ENCODE measurements around the gene FHIT. TPM values are rescaled to one million over a fixed set of nuclear protein-coding genes. Genes with fewer than 3 reads are reported as not detected.

The FHIT gene
- total RNA-seq, 2 donors from 2014 or later = 10.4 to 15.8 TPM

DNA sequence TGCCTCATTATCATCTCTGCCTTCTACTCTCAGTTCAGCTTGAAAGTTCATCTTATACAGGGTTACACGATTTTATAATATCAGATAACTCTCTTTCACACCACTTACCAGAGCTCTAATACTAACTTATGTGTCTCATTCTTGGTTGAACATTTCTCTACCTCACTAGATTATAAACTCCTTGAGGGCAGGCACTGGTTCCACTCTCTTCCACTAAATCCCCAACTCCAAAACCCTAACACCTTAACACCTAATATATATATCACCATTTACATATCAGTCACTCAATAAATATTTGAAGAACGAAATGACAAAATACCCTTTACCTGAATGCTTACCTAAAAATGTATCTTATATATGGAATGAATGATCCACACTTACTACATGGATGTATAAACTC is 977.2 kb downstream of the FHIT start:
- TF ChIP-seq, protein P1, sequence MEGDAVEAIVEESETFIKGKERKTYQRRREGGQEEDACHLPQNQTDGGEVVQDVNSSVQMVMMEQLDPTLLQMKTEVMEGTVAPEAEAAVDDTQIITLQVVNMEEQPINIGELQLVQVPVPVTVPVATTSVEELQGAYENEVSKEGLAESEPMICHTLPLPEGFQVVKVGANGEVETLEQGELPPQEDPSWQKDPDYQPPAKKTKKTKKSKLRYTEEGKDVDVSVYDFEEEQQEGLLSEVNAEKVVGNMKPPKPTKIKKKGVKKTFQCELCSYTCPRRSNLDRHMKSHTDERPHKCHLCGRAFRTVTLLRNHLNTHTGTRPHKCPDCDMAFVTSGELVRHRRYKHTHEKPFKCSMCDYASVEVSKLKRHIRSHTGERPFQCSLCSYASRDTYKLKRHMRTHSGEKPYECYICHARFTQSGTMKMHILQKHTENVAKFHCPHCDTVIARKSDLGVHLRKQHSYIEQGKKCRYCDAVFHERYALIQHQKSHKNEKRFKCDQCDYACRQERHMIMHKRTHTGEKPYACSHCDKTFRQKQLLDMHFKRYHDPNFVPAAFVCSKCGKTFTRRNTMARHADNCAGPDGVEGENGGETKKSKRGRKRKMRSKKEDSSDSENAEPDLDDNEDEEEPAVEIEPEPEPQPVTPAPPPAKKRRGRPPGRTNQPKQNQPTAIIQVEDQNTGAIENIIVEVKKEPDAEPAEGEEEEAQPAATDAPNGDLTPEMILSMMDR (IDR thresholded peaks at IDR 0.05) = no peak
- TF ChIP-seq POLR2A (IDR thresholded peaks at IDR 0.05) = no peak
- intact Hi-C loops (cut with DNase I) = no loop called here
- Histone ChIP-seq H3K4me1 (no peaks in the 10 kb centered on the region), H3K9me3 (no peaks in the 10 kb centered on the region), H3K4me3 (no peak overlapping the region), H3K27me3 (no peaks in the 10 kb centered on the region), H3K36me3 (replicated peaks in 1 of 2; ENCODE audit: insufficient read depth in 1 of 2, low read depth in 2 of 2) (no peaks in the 10 kb centered on the region), H3K27ac (no peak overlapping the region)
- 81 to 82% methylated on average over 2 of the region's 2 CpGs for WGBS, 2 donors
- ATAC-seq (no peak), DNase-seq (no peak)

DNA sequence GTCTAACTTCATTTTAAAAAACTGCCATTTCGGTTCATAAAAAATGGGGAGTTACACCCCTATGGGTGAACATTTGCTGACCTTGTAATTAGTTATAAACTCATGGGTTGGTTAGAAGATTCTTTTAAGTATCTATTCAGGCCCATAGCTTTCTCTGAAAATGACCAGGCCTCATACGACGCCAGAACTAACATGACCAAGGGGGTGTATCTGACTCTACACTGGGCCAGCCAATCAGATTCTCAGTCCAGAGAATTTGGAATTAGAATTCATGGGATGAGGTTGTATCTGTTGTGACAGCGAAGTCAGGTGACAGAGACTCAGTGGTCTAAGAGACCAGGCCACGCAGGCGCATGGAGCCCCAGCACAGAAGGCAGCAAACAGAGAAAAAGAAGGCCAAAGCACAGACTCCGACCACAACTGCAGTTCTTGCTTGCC is 981.4 kb downstream of the FHIT start:
- no peaks in the 10 kb centered on the region for H3K27me3 ChIP-seq
- no peaks in the 10 kb centered on the region for H3K4me1 ChIP-seq
- no peak for DNase-seq
- no peaks in the 10 kb centered on the region for H3K9me3 ChIP-seq
- no peak for TF ChIP-seq POLR2A (IDR thresholded peaks at IDR 0.05)
- TF ChIP-seq, protein P1 (IDR thresholded peaks at IDR 0.05) = no peak
- intact Hi-C loops (cut with DNase I) = no loop called here
- H3K4me3 ChIP-seq = no peak overlapping the region
- 85 to 96% methylated on average over 7 of the region's 7 CpGs for WGBS, 2 donors
- H3K36me3 ChIP-seq (replicated peaks in 1 of 2; ENCODE audit: insufficient read depth in 1 of 2, low read depth in 2 of 2) = no peaks in the 10 kb centered on the region
- no peak overlapping the region for H3K27ac ChIP-seq
- no peak for ATAC-seq

DNA sequence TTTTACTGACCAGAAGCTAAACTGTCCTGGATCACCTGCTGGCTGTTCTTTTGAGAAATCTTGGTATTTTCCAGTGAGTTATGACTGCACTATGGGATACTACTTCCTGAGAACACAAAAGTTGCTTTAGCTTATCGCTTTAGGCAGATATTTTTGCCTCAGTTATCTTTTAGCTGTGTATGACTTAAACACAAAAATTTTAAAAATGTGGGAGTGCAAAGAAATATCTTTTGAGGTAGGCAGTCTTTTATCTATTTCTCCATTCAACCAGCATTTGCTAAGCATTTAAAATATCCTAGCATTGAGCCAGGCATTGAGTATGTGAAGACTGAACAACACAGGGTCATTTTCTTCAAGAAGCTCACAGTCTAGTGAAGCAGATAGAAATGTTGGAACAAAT is 981.9 kb downstream of the FHIT start:
- intact Hi-C loops (cut with DNase I) = no loop called here
- Histone ChIP-seq H3K27me3 (no peaks in the 10 kb centered on the region), H3K4me1 (no peaks in the 10 kb centered on the region), H3K4me3 (no peak overlapping the region), H3K9me3 (no peaks in the 10 kb centered on the region), H3K27ac (no peak overlapping the region), H3K36me3 (replicated peaks in 1 of 2; ENCODE audit: insufficient read depth in 1 of 2, low read depth in 2 of 2) (no peaks in the 10 kb centered on the region)
- ATAC-seq = no peak
- DNase-seq = no peak
- WGBS, 2 donors = 87 to 100% methylated on average over 1 of the region's 1 CpG
- TF ChIP-seq, protein P1 (IDR thresholded peaks at IDR 0.05) = no peak
- TF ChIP-seq POLR2A (IDR thresholded peaks at IDR 0.05) = no peak

DNA sequence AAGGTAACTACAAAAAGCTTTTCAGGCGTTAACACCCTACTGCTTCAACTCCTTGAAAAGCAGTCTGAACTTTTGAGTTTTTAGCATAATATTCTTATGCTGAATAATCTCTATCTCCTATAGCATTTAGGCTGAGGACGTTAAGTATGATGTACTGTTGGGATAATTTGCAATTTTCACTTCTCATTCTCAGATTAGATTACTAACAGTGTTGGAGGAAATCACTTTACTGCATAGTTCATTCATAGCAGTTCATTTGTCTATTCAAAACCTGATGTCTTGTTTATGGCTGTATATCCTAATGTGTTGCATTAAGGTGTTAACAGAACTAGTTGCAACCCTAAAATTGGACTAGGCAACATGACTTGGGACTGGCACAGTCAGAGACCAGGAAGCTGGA is 983.1 kb downstream of the FHIT start:
- no peak for ATAC-seq
- H3K4me1 ChIP-seq = no peaks in the 10 kb centered on the region
- H3K36me3 ChIP-seq (replicated peaks in 1 of 2; ENCODE audit: insufficient read depth in 1 of 2, low read depth in 2 of 2) = no peaks in the 10 kb centered on the region
- intact Hi-C loops (cut with DNase I) = no loop called here
- no peak overlapping the region for H3K4me3 ChIP-seq
- H3K27ac ChIP-seq = no peak overlapping the region
- TF ChIP-seq POLR2A (IDR thresholded peaks at IDR 0.05) = no peak
- TF ChIP-seq, protein P1 (IDR thresholded peaks at IDR 0.05) = no peak
- 17 to 28% methylated on average over 2 of the region's 2 CpGs for WGBS, 2 donors
- DNase-seq = no peak
- H3K27me3 ChIP-seq = no peaks in the 10 kb centered on the region
- H3K9me3 ChIP-seq = no peaks in the 10 kb centered on the region

DNA sequence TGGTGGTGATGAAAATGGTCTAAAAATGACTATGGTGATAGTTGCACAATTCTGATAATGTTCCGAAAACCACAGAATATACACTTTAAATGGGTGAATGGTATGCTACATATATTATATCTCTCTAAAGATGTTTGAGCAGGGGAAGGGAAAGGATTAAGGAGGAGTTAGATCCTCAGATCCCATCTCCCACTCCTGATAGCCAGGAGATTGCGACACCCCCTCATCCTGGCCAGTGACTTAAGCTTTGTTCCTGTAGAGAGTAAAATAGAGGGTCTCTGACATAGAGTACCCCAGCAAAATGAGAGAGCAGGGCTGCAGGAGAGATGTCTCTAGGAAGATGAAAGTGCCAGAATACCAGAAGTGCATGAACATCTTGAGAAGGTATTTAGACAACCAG is 984.8 kb downstream of the FHIT start:
- no peak for TF ChIP-seq POLR2A (IDR thresholded peaks at IDR 0.05)
- TF ChIP-seq, protein P1 (IDR thresholded peaks at IDR 0.05) = no peak
- whole genome bisulfite sequencing, 2 donors = 93 to 94% methylated on average over 2 of the region's 2 CpGs
- no peak for ATAC-seq

More for the DNA sequence above, 984.8 kb downstream of the FHIT start:
- no peaks in the 10 kb centered on the region for H3K4me1 ChIP-seq
- no peaks in the 10 kb centered on the region for H3K9me3 ChIP-seq
- H3K36me3 ChIP-seq (replicated peaks in 1 of 2; ENCODE audit: insufficient read depth in 1 of 2, low read depth in 2 of 2) = no peaks in the 10 kb centered on the region
- no peak for DNase-seq
- H3K27me3 ChIP-seq = no peaks in the 10 kb centered on the region
- H3K4me3 ChIP-seq = no peak overlapping the region
- H3K27ac ChIP-seq = no peak overlapping the region
- intact Hi-C loops (cut with DNase I) = no loop called here
